ENCODE results near the gene ZC3H12D. TPM values are rescaled to one million over a fixed set of nuclear protein-coding genes. Genes with fewer than 3 reads are reported as not detected.
A peak's percentile ranks its signal among the peaks of the same experiment; 100 is the strongest.

Gene ZC3H12D
- total and polyA plus RNA-seq, 2 of the 13 experiments (the other 11 are each of a cell fraction or from before 2014, with no cell fraction given), result 1.2 to 2.7 TPM

GRCh38 chr6:149484733-149485700 lies at the start of gene ZC3H12D (continued):
- TF ChIP-seq ARID4A (CRISPR knock-in tag; IDR thresholded peaks at IDR 0.05; ENCODE audit: borderline replicate concordance) (peak; percentile 68), ZNF556 (CRISPR knock-in tag; IDR thresholded peaks at IDR 0.05; ENCODE audit: borderline replicate concordance) (peak; percentile 56; the same call in 1 of the 2 replicates), FIP1L1 (IDR thresholded peaks at IDR 0.05; ENCODE audit: borderline replicate concordance, insufficient read depth, low read depth, low read length) (0 out of 2 replicates have a peak, but pooled peaks have one; percentile 9), ZFP1 (CRISPR knock-in tag; IDR thresholded peaks at IDR 0.05) (no peak; the same call in 1 of the 2 replicates), ARNTL (CRISPR knock-in tag; IDR thresholded peaks at IDR 0.05) (peak; percentile 77; the same call in 1 of the 2 replicates), ZNF883 (CRISPR knock-in tag; IDR thresholded peaks at IDR 0.05; ENCODE audit: not compliant biosample characterization) (no peak), SP1 (IDR thresholded peaks at IDR 0.05) (no peak), SP1 (CRISPR knock-in tag; IDR thresholded peaks at IDR 0.05) (0 out of 2 replicates have a peak, but pooled peaks have one; percentile 45), ZSCAN31 (CRISPR knock-in tag; IDR thresholded peaks at IDR 0.05; ENCODE audit: low read depth) (peak; percentile 16; the same call in 1 of the 2 replicates), HOMEZ (CRISPR knock-in tag; IDR thresholded peaks at IDR 0.05; ENCODE audit: low read depth) (peak; percentile 56), EED (CRISPR knock-in tag; IDR thresholded peaks at IDR 0.05) (no peak; the same call in 1 of the 2 replicates), NCOA1 (CRISPR knock-in tag; IDR thresholded peaks at IDR 0.05) (peak; percentile 70; the same call in 1 of the 2 replicates), NFYB (CRISPR knock-in tag; IDR thresholded peaks at IDR 0.05) (peak; percentile 57), ZNF615 (CRISPR knock-in tag; IDR thresholded peaks at IDR 0.05; ENCODE audit: borderline replicate concordance) (peak; percentile 61; the same call in 1 of the 2 replicates), ZNF747 (CRISPR knock-in tag; IDR thresholded peaks at IDR 0.05; ENCODE audit: borderline replicate concordance) (no peak), GATAD2A (CRISPR knock-in tag; IDR thresholded peaks at IDR 0.05) (peak; percentile 81)
- TF ChIP-seq, protein P1, sequence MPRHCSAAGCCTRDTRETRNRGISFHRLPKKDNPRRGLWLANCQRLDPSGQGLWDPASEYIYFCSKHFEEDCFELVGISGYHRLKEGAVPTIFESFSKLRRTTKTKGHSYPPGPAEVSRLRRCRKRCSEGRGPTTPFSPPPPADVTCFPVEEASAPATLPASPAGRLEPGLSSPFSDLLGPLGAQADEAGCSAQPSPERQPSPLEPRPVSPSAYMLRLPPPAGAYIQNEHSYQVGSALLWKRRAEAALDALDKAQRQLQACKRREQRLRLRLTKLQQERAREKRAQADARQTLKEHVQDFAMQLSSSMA (CRISPR knock-in tag; IDR thresholded peaks at IDR 0.05), result peak; percentile 96
- TF ChIP-seq, protein P2, sequence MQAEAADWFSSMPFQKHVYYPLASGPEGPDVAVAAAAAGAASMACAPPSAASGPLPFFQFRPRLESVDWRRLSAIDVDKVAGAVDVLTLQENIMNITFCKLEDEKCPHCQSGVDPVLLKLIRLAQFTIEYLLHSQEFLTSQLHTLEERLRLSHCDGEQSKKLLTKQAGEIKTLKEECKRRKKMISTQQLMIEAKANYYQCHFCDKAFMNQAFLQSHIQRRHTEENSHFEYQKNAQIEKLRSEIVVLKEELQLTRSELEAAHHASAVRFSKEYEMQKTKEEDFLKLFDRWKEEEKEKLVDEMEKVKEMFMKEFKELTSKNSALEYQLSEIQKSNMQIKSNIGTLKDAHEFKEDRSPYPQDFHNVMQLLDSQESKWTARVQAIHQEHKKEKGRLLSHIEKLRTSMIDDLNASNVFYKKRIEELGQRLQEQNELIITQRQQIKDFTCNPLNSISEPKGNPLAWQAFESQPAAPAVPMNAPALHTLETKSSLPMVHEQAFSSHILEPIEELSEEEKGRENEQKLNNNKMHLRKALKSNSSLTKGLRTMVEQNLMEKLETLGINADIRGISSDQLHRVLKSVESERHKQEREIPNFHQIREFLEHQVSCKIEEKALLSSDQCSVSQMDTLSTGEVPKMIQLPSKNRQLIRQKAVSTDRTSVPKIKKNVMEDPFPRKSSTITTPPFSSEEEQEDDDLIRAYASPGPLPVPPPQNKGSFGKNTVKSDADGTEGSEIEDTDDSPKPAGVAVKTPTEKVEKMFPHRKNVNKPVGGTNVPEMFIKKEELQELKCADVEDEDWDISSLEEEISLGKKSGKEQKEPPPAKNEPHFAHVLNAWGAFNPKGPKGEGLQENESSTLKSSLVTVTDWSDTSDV (CRISPR knock-in tag; IDR thresholded peaks at IDR 0.05), result peak; percentile 61; the same call in 1 of the 2 replicates

All from HepG2 (cell line).